ENCODE data around the gene CFAP206. TPM values are rescaled to one million over a fixed set of nuclear protein-coding genes. Genes with fewer than 3 reads are reported as not detected.

Gene CFAP206
- total and polyA plus RNA-seq, 2 donors from 2014 or later, result 2.5 to 2.6 TPM

GRCh38 chr6:87421576-87421975 is 13.8 kb downstream of the CFAP206 start:
- DNase-seq, result peak in 2 of 5 donors; percentile 13 to 38
- FAIRE-seq, result no peak
- intact Hi-C loops (cut with DNase I), result no loop called here

GRCh38 chr6:87426789-87427188 is 19.0 kb downstream of the CFAP206 start:
- Histone ChIP-seq H3K27ac (ENCODE audit: low read depth in 2 of 2, low read length in 2 of 2) (no peak overlapping the region), H3K27me3 (ENCODE audit: control insufficient read depth, insufficient read depth, low read length) (no peaks in the 10 kb centered on the region), H3K9ac (ENCODE audit: low read length in 3 of 3) (no peak overlapping the region), H3K4me1 (ENCODE audit: control insufficient read depth in 2 of 3, insufficient read depth in 2 of 3, low read depth in 1 of 3, low read length in 3 of 3) (no peaks in the 10 kb centered on the region), H3K9me3 (ENCODE audit: control insufficient read depth in 2 of 3, insufficient read depth in 1 of 3, low read length in 3 of 3) (no peaks in the 10 kb centered on the region), H3K36me3 (ENCODE audit: control insufficient read depth in 2 of 3, insufficient read depth in 3 of 3, low read length in 3 of 3) (no peaks in the 10 kb centered on the region), H3K4me3 (ENCODE audit: low read length in 3 of 3) (no peak overlapping the region)
- intact Hi-C loops (cut with DNase I), result no loop called here
- FAIRE-seq (no peak), DNase-seq (no peak)
- TF ChIP-seq, protein P1, sequence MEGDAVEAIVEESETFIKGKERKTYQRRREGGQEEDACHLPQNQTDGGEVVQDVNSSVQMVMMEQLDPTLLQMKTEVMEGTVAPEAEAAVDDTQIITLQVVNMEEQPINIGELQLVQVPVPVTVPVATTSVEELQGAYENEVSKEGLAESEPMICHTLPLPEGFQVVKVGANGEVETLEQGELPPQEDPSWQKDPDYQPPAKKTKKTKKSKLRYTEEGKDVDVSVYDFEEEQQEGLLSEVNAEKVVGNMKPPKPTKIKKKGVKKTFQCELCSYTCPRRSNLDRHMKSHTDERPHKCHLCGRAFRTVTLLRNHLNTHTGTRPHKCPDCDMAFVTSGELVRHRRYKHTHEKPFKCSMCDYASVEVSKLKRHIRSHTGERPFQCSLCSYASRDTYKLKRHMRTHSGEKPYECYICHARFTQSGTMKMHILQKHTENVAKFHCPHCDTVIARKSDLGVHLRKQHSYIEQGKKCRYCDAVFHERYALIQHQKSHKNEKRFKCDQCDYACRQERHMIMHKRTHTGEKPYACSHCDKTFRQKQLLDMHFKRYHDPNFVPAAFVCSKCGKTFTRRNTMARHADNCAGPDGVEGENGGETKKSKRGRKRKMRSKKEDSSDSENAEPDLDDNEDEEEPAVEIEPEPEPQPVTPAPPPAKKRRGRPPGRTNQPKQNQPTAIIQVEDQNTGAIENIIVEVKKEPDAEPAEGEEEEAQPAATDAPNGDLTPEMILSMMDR (IDR thresholded peaks at IDR 0.05; ENCODE audit: borderline replicate concordance, extremely low read depth, insufficient read depth), result no peak

More at GRCh38 chr6:87421576-87421975, 13.8 kb downstream of the CFAP206 start:
- Histone ChIP-seq H3K27ac (ENCODE audit: low read depth in 2 of 2, low read length in 2 of 2) (no peak overlapping the region), H3K9me3 (ENCODE audit: control insufficient read depth in 2 of 3, insufficient read depth in 1 of 3, low read length in 3 of 3) (no peaks in the 10 kb centered on the region), H3K27me3 (ENCODE audit: control insufficient read depth, insufficient read depth, low read length) (no peaks in the 10 kb centered on the region), H3K9ac (ENCODE audit: low read length in 3 of 3) (no peak overlapping the region), H3K4me1 (ENCODE audit: control insufficient read depth in 2 of 3, insufficient read depth in 2 of 3, low read depth in 1 of 3, low read length in 3 of 3) (no peaks in the 10 kb centered on the region), H3K36me3 (ENCODE audit: control insufficient read depth in 2 of 3, insufficient read depth in 3 of 3, low read length in 3 of 3) (no peaks in the 10 kb centered on the region), H3K4me3 (ENCODE audit: low read length in 3 of 3) (no peak overlapping the region)
- TF ChIP-seq, protein P1 (IDR thresholded peaks at IDR 0.05; ENCODE audit: borderline replicate concordance, extremely low read depth, insufficient read depth), result no peak

DNA sequence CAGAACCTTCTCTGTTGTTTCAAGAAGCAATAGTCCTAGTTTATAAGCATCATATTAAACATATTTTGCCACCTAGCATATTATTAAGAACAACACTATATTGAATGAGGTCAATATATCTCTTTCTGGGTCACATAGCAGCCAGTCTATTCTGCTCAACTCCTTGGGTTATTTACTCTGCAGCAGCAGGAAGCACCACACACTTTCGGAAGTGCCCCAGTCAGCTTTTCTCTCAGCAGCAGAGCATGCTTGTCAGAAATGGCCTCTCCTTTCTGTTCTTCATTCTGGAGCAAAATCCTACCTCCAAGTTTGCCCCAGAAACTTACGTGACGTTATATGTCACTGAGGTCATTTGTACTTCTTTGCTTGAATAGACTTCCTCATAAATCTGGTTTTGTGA is 22.7 kb downstream of the CFAP206 start:
- FAIRE-seq (no peak), DNase-seq (no peak)
- TF ChIP-seq, protein P1 (IDR thresholded peaks at IDR 0.05; ENCODE audit: borderline replicate concordance, extremely low read depth, insufficient read depth), result no peak
- Histone ChIP-seq H3K36me3 (ENCODE audit: control insufficient read depth in 2 of 3, insufficient read depth in 3 of 3, low read length in 3 of 3) (no peaks in the 10 kb centered on the region), H3K27ac (ENCODE audit: low read depth in 2 of 2, low read length in 2 of 2) (no peak overlapping the region), H3K4me1 (ENCODE audit: control insufficient read depth in 2 of 3, insufficient read depth in 2 of 3, low read depth in 1 of 3, low read length in 3 of 3) (no peaks in the 10 kb centered on the region), H3K4me3 (ENCODE audit: low read length in 3 of 3) (no peak overlapping the region), H3K27me3 (ENCODE audit: control insufficient read depth, insufficient read depth, low read length) (no peaks in the 10 kb centered on the region), H3K9ac (ENCODE audit: low read length in 3 of 3) (no peak overlapping the region), H3K9me3 (ENCODE audit: control insufficient read depth in 2 of 3, insufficient read depth in 1 of 3, low read length in 3 of 3) (no peaks in the 10 kb centered on the region)
- intact Hi-C loops (cut with DNase I), result no loop called here

- H3K9me3 ChIP-seq (ENCODE audit: control insufficient read depth in 2 of 3, insufficient read depth in 1 of 3, low read length in 3 of 3), result no peaks in the 10 kb centered on the region
- no peak overlapping the region for H3K9ac ChIP-seq (ENCODE audit: low read length in 3 of 3)
- TF ChIP-seq, protein P1 (IDR thresholded peaks at IDR 0.05; ENCODE audit: borderline replicate concordance, extremely low read depth, insufficient read depth), result no peak
- intact Hi-C loops (cut with DNase I), result no loop called here
- DNase-seq, result no peak
- H3K27me3 ChIP-seq (ENCODE audit: control insufficient read depth, insufficient read depth, low read length), result no peaks in the 10 kb centered on the region
- FAIRE-seq, result no peak
- H3K36me3 ChIP-seq (ENCODE audit: control insufficient read depth in 2 of 3, insufficient read depth in 3 of 3, low read length in 3 of 3), result no peaks in the 10 kb centered on the region
- no peak overlapping the region for H3K4me3 ChIP-seq (ENCODE audit: low read length in 3 of 3)
- no peak overlapping the region for H3K27ac ChIP-seq (ENCODE audit: low read depth in 2 of 2, low read length in 2 of 2)
- no peaks in the 10 kb centered on the region for H3K4me1 ChIP-seq (ENCODE audit: control insufficient read depth in 2 of 3, insufficient read depth in 2 of 3, low read depth in 1 of 3, low read length in 3 of 3)
Observed at GRCh38 chr6:87431263-87431662, 23.5 kb downstream of the CFAP206 start.
